BJ (cell line): ENCODE data around the gene GPER1. TPM values are rescaled to one million over a fixed set of nuclear protein-coding genes. Genes with fewer than 3 reads are reported as not detected.

Experiments
- CTCF ChIA-PET: fragments of 350-600 bp; formaldehyde crosslinking; extraction: SDS; loops from one replicate; lab custom pipeline; 2021; ENCODE audit warnings: antibody characterized with exemption, inconsistent platforms; lab: Yijun Ruan, JAX
- POLR2A ChIA-PET: fragments of 300-600 bp; sonication (Branson Sonifier 250); formaldehyde crosslinking; extraction: SDS; loops from one replicate; lab custom pipeline; 2021; ENCODE audit warnings: antibody characterized with exemption; lab: Charles Lee
- DNase-seq: peaks from one replicate; pipeline ENCODE4 v3.0.0-alpha.2; 2011; ENCODE audit warnings: low read depth
- H3K27me3 ChIP-seq: 2 replicates; pipeline ENCODE4 v1.6.0; 2011; ENCODE audit warnings: low read length; ENCODE audit not compliant: control insufficient read depth, insufficient read depth
- H3K36me3 ChIP-seq: 2 replicates; pipeline ENCODE4 v1.5.1; 2011; ENCODE audit warnings: low read length; ENCODE audit not compliant: control insufficient read depth, insufficient read depth
- H3K4me3 ChIP-seq: 2 replicates; pipeline ENCODE4 v1.5.1; 2011; ENCODE audit warnings: low read depth, mild to moderate bottlenecking, control low read depth, low read length
- polyA plus RNA-seq: library from polyadenylated mRNA; depleted of rRNA; stranded (reverse); fragments of >200 nt; gene quantifications from 2 replicates; pipeline ENCODE4 v1.2.3, GENCODE V29; 2011
- TF ChIP-seq, protein P1 (sequence below): IDR thresholded peaks from 2 replicates; pipeline ENCODE4 v1.5.1; 2011; ENCODE audit warnings: low read depth, mild to moderate bottlenecking, control low read depth, inconsistent platforms, low read length, moderate library complexity; ENCODE audit not compliant: insufficient read depth

The GPER1 gene
- polyA plus RNA-seq, 1 experiment, result 3.1 TPM

GRCh38 chr7:1095621-1096155, 7.8 kb downstream of the GPER1 start:
- H3K36me3 ChIP-seq, result peaks cover 8% of the 10 kb centered on the region
- ChIA-PET CTCF (interaction anchor here (0.6 to 1.3 kb wide), 3 partner anchors 8 to 82 kb away, joined by 3 read pairs; no protein-coding TSS in a partner anchor), POLR2A (interaction anchor here (0.6 kb wide), 1 partner anchor 368 kb away, joined by 3 read pairs; the partner anchor contains the start of gene PRKAR1B)
- DNase-seq, result no peak
- no peak overlapping the region for H3K4me3 ChIP-seq
- TF ChIP-seq, protein P1, sequence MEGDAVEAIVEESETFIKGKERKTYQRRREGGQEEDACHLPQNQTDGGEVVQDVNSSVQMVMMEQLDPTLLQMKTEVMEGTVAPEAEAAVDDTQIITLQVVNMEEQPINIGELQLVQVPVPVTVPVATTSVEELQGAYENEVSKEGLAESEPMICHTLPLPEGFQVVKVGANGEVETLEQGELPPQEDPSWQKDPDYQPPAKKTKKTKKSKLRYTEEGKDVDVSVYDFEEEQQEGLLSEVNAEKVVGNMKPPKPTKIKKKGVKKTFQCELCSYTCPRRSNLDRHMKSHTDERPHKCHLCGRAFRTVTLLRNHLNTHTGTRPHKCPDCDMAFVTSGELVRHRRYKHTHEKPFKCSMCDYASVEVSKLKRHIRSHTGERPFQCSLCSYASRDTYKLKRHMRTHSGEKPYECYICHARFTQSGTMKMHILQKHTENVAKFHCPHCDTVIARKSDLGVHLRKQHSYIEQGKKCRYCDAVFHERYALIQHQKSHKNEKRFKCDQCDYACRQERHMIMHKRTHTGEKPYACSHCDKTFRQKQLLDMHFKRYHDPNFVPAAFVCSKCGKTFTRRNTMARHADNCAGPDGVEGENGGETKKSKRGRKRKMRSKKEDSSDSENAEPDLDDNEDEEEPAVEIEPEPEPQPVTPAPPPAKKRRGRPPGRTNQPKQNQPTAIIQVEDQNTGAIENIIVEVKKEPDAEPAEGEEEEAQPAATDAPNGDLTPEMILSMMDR, result no peak
- no peaks in the 10 kb centered on the region for H3K27me3 ChIP-seq

- CTCF ChIA-PET, result interaction anchor here (1.3 kb wide), 1 partner anchor 9 kb away, joined by 3 read pairs; no protein-coding TSS in a partner anchor
- no peak overlapping the region for H3K4me3 ChIP-seq
- no peaks in the 10 kb centered on the region for H3K27me3 ChIP-seq
- H3K36me3 ChIP-seq, result peaks cover 8% of the 10 kb centered on the region
- TF ChIP-seq, protein P1, result no peak
- POLR2A ChIA-PET, result interaction anchor here (0.6 kb wide), 1 partner anchor 369 kb away, joined by 3 read pairs; the partner anchor contains the start of gene PRKAR1B
- DNase-seq, result no peak
Observed at GRCh38 chr7:1096156-1097119, 8.5 kb downstream of the GPER1 start.

GRCh38 chr7:1097120-1097504, 9.2 kb downstream of the GPER1 start:
- ChIA-PET CTCF (no interaction called here), POLR2A (no interaction called here)
- no peak for DNase-seq
- TF ChIP-seq, protein P1, result no peak
- Histone ChIP-seq H3K4me3 (no peak overlapping the region), H3K36me3 (peaks cover 7% of the 10 kb centered on the region), H3K27me3 (no peaks in the 10 kb centered on the region)

GRCh38 chr7:1098243-1099153, 10.6 kb downstream of the GPER1 start:
- Histone ChIP-seq H3K27me3 (no peaks in the 10 kb centered on the region), H3K4me3 (no peak overlapping the region), H3K36me3 (no peaks in the 10 kb centered on the region)
- no peak for DNase-seq
- TF ChIP-seq, protein P1, result no peak
- POLR2A ChIA-PET, result interaction anchor here (0.6 kb wide), 1 partner anchor 124 kb away, joined by 6 read pairs; no protein-coding TSS in a partner anchor
- CTCF ChIA-PET, result interaction anchor here (1.3 to 2.4 kb wide), 3 partner anchors 11 to 105 kb away, joined by 4 to 6 read pairs (median 5); partner anchors contain the start of gene GPER1
